GM12874 (cell line): ENCODE measurements around the gene GLCE.

Experiments
- TF ChIP-seq, protein P1 (sequence below): IDR thresholded peaks from 2 replicates; pipeline ENCODE4 v1.5.1; 2011; ENCODE audit warnings: low read depth, mild to moderate bottlenecking, control low read depth, low read length, moderate library complexity; ENCODE audit not compliant: insufficient read depth

Gene GLCE

GRCh38 chr15:69175536-69175935, 15.1 kb downstream of the GLCE start:
- TF ChIP-seq, protein P1, sequence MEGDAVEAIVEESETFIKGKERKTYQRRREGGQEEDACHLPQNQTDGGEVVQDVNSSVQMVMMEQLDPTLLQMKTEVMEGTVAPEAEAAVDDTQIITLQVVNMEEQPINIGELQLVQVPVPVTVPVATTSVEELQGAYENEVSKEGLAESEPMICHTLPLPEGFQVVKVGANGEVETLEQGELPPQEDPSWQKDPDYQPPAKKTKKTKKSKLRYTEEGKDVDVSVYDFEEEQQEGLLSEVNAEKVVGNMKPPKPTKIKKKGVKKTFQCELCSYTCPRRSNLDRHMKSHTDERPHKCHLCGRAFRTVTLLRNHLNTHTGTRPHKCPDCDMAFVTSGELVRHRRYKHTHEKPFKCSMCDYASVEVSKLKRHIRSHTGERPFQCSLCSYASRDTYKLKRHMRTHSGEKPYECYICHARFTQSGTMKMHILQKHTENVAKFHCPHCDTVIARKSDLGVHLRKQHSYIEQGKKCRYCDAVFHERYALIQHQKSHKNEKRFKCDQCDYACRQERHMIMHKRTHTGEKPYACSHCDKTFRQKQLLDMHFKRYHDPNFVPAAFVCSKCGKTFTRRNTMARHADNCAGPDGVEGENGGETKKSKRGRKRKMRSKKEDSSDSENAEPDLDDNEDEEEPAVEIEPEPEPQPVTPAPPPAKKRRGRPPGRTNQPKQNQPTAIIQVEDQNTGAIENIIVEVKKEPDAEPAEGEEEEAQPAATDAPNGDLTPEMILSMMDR: no peak

- TF ChIP-seq, protein P1: no peak
These were observed 21.0 kb downstream of the GLCE start for GRCh38 chr15:69181424-69181823.

DNA sequence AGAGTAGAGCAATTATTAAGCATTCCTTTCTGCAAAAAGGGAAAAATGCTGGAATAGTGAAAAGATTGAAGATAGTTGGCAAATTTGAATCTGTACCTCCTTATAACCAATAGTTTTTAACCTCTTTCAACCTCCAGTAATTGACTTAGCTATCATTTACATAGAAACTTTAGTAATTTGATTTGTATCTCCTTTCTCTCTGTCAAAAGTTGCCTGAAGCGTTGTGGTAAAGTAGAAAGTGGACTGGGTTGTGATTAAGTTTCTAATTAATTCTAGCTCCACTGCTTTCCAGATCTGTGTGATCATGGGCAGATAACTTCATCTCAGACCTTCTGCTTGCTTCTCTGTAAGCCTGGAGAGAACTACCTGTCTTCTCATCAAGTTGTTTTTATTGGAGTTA, 24.8 kb downstream of the GLCE start:
- TF ChIP-seq, protein P1: no peak

- TF ChIP-seq, protein P1: no peak
These were observed 25.3 kb downstream of the GLCE start for GRCh38 chr15:69185706-69186105.

DNA sequence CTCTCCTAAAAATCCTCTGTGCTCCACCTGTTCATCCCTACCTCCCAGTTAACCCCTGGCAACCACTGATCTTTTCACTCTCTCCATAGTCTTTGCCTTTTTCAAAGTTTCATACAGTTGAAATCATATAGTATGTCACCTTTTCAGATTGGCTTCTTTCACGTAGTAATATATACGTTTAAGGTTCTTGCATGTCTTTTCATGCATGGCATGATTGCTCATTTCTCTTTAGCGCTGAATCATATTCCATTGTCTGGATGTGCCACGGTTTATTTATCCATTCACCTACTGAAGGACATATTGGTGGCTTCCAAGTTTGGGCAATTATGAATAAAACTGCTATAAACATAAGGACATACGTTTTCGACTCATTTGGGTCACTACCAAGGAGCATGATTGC, 28.7 kb downstream of the GLCE start:
- TF ChIP-seq, protein P1: no peak

- TF ChIP-seq, protein P1: no peak
These were observed 29.7 kb downstream of the GLCE start for GRCh38 chr15:69190091-69190490.

DNA sequence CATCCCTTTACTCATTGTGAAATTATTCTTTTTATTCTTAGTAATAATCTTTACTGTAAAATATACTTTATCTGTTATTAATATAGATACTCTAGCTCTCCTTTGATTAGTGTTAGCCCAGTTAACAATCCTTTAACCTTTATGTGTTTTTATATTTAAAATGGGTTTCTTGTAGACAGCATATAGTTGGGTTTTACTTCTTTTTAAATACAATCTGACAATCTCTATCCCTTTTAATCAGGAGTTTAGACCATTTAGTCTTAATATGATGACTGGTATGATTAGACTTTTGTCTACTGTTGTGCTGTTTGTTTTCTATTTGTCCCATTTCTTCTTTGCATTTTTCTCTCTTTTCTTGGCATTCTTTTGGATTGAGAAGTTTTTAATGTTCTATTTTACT, 30.1 kb downstream of the GLCE start:
- TF ChIP-seq, protein P1: no peak
